HEK293T (cell line): Measurements from ENCODE around the gene ALG6.
A peak's percentile ranks its signal among the peaks of the same experiment; 100 is the strongest.

Experiments used
- CTCF ChIA-PET: fragments of 350-600 bp; formaldehyde crosslinking; extraction: SDS; loops from one replicate; lab custom pipeline; 2021; ENCODE audit warnings: antibody characterized with exemption, inconsistent platforms; lab: Yijun Ruan, JAX
- POLR2A ChIA-PET: fragments of 350-600 bp; formaldehyde crosslinking; extraction: SDS; loops from one replicate; lab custom pipeline; 2020; ENCODE audit warnings: antibody characterized with exemption, inconsistent platforms; lab: Yijun Ruan, JAX
- DNase-seq: peaks from one replicate; pipeline ENCODE4 v3.0.0; 2012; ENCODE audit warnings: mixed read lengths; ENCODE audit errors: extremely low spot score
- ARNT ChIP-seq: fragments of 450-650 bp; IDR thresholded peaks from 2 replicates; pipeline ENCODE4 v1.6.1; 2017; ENCODE audit warnings: mild to moderate bottlenecking
- BHLHE40 ChIP-seq: fragments of 450-650 bp; IDR thresholded peaks from 2 replicates; pipeline ENCODE4 v1.6.1; 2016; ENCODE audit warnings: mild to moderate bottlenecking, moderate library complexity, borderline replicate concordance
- CTBP1 ChIP-seq: fragments of 450-650 bp; IDR thresholded peaks from 2 replicates; pipeline ENCODE4 v1.6.1; 2016; ENCODE audit warnings: borderline replicate concordance
- ELF4 ChIP-seq: fragments of 450-650 bp; IDR thresholded peaks from 2 replicates; pipeline ENCODE4 v1.6.1; 2017; ENCODE audit warnings: antibody characterized with exemption
- FOXA1 ChIP-seq: fragments of 450-650 bp; IDR thresholded peaks from 2 replicates; pipeline ENCODE4 v1.6.1; 2016; ENCODE audit warnings: mild to moderate bottlenecking
- FOXK2 ChIP-seq: fragments of 450-650 bp; IDR thresholded peaks from 2 replicates; pipeline ENCODE4 v1.6.1; 2016; ENCODE audit warnings: mild to moderate bottlenecking
- FOXM1 ChIP-seq: fragments of 450-650 bp; IDR thresholded peaks from 2 replicates; pipeline ENCODE4 v1.6.1; 2017; ENCODE audit warnings: mild to moderate bottlenecking, borderline replicate concordance
- HDGF ChIP-seq: fragments of 450-650 bp; IDR thresholded peaks from 2 replicates; pipeline ENCODE4 v1.6.1; 2017; ENCODE audit warnings: antibody characterized with exemption, borderline replicate concordance
- L3MBTL2 ChIP-seq: fragments of 450-650 bp; conservative IDR thresholded peaks from 2 replicates; pipeline ENCODE4 v1.6.1; 2016; ENCODE audit warnings: mild to moderate bottlenecking
- LEF1 ChIP-seq: fragments of 450-650 bp; IDR thresholded peaks from 2 replicates; pipeline ENCODE4 v1.6.1; 2017; ENCODE audit warnings: mild to moderate bottlenecking, borderline replicate concordance
- NFRKB ChIP-seq: fragments of 450-650 bp; IDR thresholded peaks from 2 replicates; pipeline ENCODE4 v1.6.1; 2016; ENCODE audit warnings: mild to moderate bottlenecking, moderate library complexity
- PKNOX1 ChIP-seq: fragments of 450-650 bp; IDR thresholded peaks from 2 replicates; pipeline ENCODE4 v1.6.1; 2016
- SP1 ChIP-seq: fragments of 450-650 bp; IDR thresholded peaks from 2 replicates; pipeline ENCODE4 v1.6.1; 2017
- SUZ12 ChIP-seq: fragments of 450-650 bp; IDR thresholded peaks from 2 replicates; pipeline ENCODE4 v1.6.1; 2016; ENCODE audit warnings: mild to moderate bottlenecking
- TARDBP ChIP-seq: fragments of 450-650 bp; IDR thresholded peaks from 2 replicates; pipeline ENCODE4 v1.6.1; 2016
- ZNF384 ChIP-seq: fragments of 450-650 bp; IDR thresholded peaks from 2 replicates; pipeline ENCODE4 v1.6.1; 2016

The ALG6 gene

GRCh38 chr1:63327417-63328054 lies 39.9 kb upstream of the ALG6 start:
- CTCF ChIA-PET, result interaction anchor here (0.6 to 1.8 kb wide), 6 partner anchors 8 to 1889 kb away, joined by 3 to 7 read pairs (median 4); no protein-coding TSS in a partner anchor

GRCh38 chr1:63328122-63328521 lies 39.3 kb upstream of the ALG6 start:
- no peak for DNase-seq
- ChIA-PET POLR2A (no interaction called here), CTCF (interaction anchor here (0.5 to 1.8 kb wide), 3 partner anchors 8 to 135 kb away, joined by 3 to 7 read pairs (median 4); no protein-coding TSS in a partner anchor)
- no peak for TF ChIP-seq SP1
- TF ChIP-seq SUZ12, result no peak
- TF ChIP-seq NFRKB, result no peak
- no peak for TF ChIP-seq FOXM1
- no peak for TF ChIP-seq LEF1
- no peak for TF ChIP-seq FOXA1
- TF ChIP-seq PKNOX1, result no peak
- TF ChIP-seq HDGF, result no peak
- TF ChIP-seq TARDBP, result no peak

More at GRCh38 chr1:63327417-63328054, 39.9 kb upstream of the ALG6 start:
- POLR2A ChIA-PET, result interaction anchor here (1.0 kb wide), 1 partner anchor 8 kb away, joined by 4 read pairs; no protein-coding TSS in a partner anchor
- TF ChIP-seq FOXM1 (no peak), L3MBTL2 (peak; percentile 92)
- peak; percentile 95 for DNase-seq

- CTCF ChIA-PET, result no interaction called here
- TF ChIP-seq LEF1 (no peak), ARNT (no peak), FOXM1 (no peak), ZNF384 (no peak), NFRKB (no peak), HDGF (no peak), TARDBP (no peak), SUZ12 (no peak), BHLHE40 (no peak), SP1 (no peak), L3MBTL2 (no peak), CTBP1 (no peak), FOXK2 (no peak), ELF4 (no peak), PKNOX1 (no peak), FOXA1 (no peak)
- no peak for DNase-seq
- POLR2A ChIA-PET, result interaction anchor here (0.6 kb wide), 1 partner anchor 44 kb away, joined by 3 read pairs; no protein-coding TSS in a partner anchor
Measured at GRCh38 chr1:63328781-63329180, 38.6 kb upstream of the ALG6 start.

- ChIA-PET CTCF (no interaction called here), POLR2A (no interaction called here)
- DNase-seq, result no peak
- TF ChIP-seq BHLHE40 (no peak), HDGF (no peak), FOXK2 (no peak), L3MBTL2 (no peak), FOXA1 (no peak), TARDBP (no peak), SP1 (no peak), CTBP1 (no peak), ARNT (no peak), ZNF384 (no peak), FOXM1 (no peak)
Measured at GRCh38 chr1:63329621-63330330, 37.7 kb upstream of the ALG6 start.

- DNase-seq, result no peak
- no peak for TF ChIP-seq FOXM1
- CTCF ChIA-PET, result interaction anchor here (1.0 kb wide), 1 partner anchor 13 kb away, joined by 3 read pairs; no protein-coding TSS in a partner anchor
- POLR2A ChIA-PET, result interaction anchor here (0.7 kb wide), 1 partner anchor 39 kb away, joined by 3 read pairs; no protein-coding TSS in a partner anchor
Measured at GRCh38 chr1:63330331-63330916, 37.0 kb upstream of the ALG6 start.

- DNase-seq, result no peak
- ChIA-PET POLR2A (interaction anchor here (1.4 kb wide), 1 partner anchor 20 kb away, joined by 3 read pairs; the partner anchor contains the start of gene FOXD3), CTCF (interaction anchor here (1.0 kb wide), 1 partner anchor 15 kb away, joined by 3 read pairs; no protein-coding TSS in a partner anchor)
- TF ChIP-seq PKNOX1 (no peak), SP1 (no peak), FOXA1 (no peak), CTBP1 (no peak), SUZ12 (no peak), HDGF (no peak), ZNF384 (no peak), ARNT (no peak), ELF4 (no peak), FOXK2 (no peak), FOXM1 (no peak), BHLHE40 (no peak), NFRKB (no peak), LEF1 (no peak), TARDBP (no peak), L3MBTL2 (no peak)
Measured at GRCh38 chr1:63342402-63342801, 25.0 kb upstream of the ALG6 start.
